BJ (cell line): Measurements from ENCODE around the gene MAPKAP1. TPM values are rescaled to one million over a fixed set of nuclear protein-coding genes. Genes with fewer than 3 reads are reported as not detected.

Experiments used
- CTCF ChIA-PET: fragments of 350-600 bp; formaldehyde crosslinking; extraction: SDS; loops from one replicate; lab custom pipeline; 2021; ENCODE audit warnings: antibody characterized with exemption, inconsistent platforms; lab: Yijun Ruan, JAX
- POLR2A ChIA-PET: fragments of 300-600 bp; sonication (Branson Sonifier 250); formaldehyde crosslinking; extraction: SDS; loops from one replicate; lab custom pipeline; 2021; ENCODE audit warnings: antibody characterized with exemption; lab: Charles Lee
- DNase-seq: peaks from one replicate; pipeline ENCODE4 v3.0.0-alpha.2; 2011; ENCODE audit warnings: low read depth
- H3K27me3 ChIP-seq: 2 replicates; pipeline ENCODE4 v1.6.0; 2011; ENCODE audit warnings: low read length; ENCODE audit not compliant: control insufficient read depth, insufficient read depth
- H3K36me3 ChIP-seq: 2 replicates; pipeline ENCODE4 v1.5.1; 2011; ENCODE audit warnings: low read length; ENCODE audit not compliant: control insufficient read depth, insufficient read depth
- H3K4me3 ChIP-seq: 2 replicates; pipeline ENCODE4 v1.5.1; 2011; ENCODE audit warnings: low read depth, mild to moderate bottlenecking, control low read depth, low read length
- polyA plus RNA-seq: library from polyadenylated mRNA; depleted of rRNA; stranded (reverse); fragments of >200 nt; gene quantifications from 2 replicates; pipeline ENCODE4 v1.2.3, GENCODE V29; 2011
- TF ChIP-seq, protein P1 (sequence below): IDR thresholded peaks from 2 replicates; pipeline ENCODE4 v1.5.1; 2011; ENCODE audit warnings: low read depth, mild to moderate bottlenecking, control low read depth, inconsistent platforms, low read length, moderate library complexity; ENCODE audit not compliant: insufficient read depth

MAPKAP1 gene
- polyA plus RNA-seq, 1 experiment, result 113 TPM

- no peaks in the 10 kb centered on the region for H3K27me3 ChIP-seq
- CTCF ChIA-PET, result interaction anchor here (0.9 to 1.5 kb wide), 3 partner anchors 9 to 343 kb away, joined by 3 to 7 read pairs (median 3); no protein-coding TSS in a partner anchor
- H3K4me3 ChIP-seq, result no peak overlapping the region
- H3K36me3 ChIP-seq, result no peaks in the 10 kb centered on the region
- POLR2A ChIA-PET, result no interaction called here
- no peak for DNase-seq
- TF ChIP-seq, protein P1, sequence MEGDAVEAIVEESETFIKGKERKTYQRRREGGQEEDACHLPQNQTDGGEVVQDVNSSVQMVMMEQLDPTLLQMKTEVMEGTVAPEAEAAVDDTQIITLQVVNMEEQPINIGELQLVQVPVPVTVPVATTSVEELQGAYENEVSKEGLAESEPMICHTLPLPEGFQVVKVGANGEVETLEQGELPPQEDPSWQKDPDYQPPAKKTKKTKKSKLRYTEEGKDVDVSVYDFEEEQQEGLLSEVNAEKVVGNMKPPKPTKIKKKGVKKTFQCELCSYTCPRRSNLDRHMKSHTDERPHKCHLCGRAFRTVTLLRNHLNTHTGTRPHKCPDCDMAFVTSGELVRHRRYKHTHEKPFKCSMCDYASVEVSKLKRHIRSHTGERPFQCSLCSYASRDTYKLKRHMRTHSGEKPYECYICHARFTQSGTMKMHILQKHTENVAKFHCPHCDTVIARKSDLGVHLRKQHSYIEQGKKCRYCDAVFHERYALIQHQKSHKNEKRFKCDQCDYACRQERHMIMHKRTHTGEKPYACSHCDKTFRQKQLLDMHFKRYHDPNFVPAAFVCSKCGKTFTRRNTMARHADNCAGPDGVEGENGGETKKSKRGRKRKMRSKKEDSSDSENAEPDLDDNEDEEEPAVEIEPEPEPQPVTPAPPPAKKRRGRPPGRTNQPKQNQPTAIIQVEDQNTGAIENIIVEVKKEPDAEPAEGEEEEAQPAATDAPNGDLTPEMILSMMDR, result no peak
Observed at GRCh38 chr9:125750627-125751011, 43.6 kb upstream of the MAPKAP1 start.

DNA sequence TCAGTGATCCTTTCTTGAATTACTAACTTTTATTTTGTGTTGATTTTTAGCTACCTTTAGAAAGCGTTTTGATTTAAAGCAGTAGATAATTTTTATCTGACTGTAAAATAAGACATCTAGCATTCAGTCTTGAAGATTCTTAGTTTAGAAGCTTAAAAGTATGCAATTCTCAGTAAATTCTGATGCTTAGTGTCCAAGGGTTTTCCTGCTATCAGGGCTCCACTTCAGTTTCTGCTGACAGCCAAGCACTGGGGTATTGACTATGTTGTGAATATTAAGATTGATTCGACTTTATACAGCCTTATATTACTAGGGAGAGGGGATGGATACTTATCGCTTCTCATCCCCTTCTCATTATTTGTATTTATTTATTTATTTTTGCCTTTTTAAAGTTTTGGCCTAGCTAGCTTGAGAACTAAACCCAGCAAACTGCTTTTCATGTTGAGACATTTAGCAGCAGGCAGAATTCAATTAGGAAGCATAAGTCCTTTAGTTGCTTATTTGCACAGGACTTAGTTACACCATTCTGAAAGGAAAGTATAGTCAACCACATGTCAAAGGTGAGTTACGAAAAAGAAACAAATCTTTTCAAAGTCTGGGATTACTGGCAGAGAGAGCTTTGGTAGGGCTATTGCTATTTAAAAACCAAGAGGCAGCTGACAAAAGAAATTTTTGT, 43.1 kb upstream of the MAPKAP1 start:
- ChIA-PET CTCF (interaction anchor here (0.9 to 1.5 kb wide), 3 partner anchors 10 to 342 kb away, joined by 3 to 7 read pairs (median 3); no protein-coding TSS in a partner anchor), POLR2A (no interaction called here)
- TF ChIP-seq, protein P1, result no peak
- Histone ChIP-seq H3K36me3 (no peaks in the 10 kb centered on the region), H3K4me3 (no peak overlapping the region), H3K27me3 (no peaks in the 10 kb centered on the region)
- no peak for DNase-seq

DNA sequence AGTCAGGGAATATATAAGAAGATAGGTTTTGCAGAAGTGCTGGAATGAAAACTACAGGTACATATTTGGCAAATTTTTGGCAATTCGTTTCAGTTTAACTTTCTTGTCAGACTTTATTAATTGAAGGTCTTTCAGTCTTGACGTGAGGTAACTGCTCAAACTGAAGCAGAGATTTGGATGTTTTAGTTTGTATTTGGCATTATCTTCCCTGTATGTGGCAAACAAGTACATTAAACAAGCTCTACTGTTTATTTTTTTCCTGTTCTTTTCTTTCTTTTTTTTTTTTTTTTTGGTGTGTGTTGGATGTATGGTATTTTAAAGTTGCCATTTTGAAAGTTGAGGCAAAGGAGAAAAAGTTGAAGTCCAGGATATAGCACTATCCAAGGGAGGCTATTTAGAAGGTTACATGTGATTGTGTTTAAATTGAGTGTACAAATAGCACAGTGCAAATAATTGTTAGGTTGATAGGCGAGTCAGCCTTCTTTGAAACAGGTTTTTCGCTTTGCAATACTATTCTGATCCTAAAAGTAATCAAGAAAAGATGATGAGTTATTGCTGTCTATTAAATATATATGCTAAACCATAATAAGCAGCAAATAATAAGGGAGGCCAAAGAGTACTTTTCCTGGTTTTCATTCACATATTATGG, 42.4 kb upstream of the MAPKAP1 start:
- CTCF ChIA-PET, result interaction anchor here (1.5 kb wide), 1 partner anchor 10 kb away, joined by 7 read pairs; no protein-coding TSS in a partner anchor
- DNase-seq, result no peak
- POLR2A ChIA-PET, result interaction anchor here (0.6 kb wide), 1 partner anchor 92 kb away, joined by 5 read pairs; no protein-coding TSS in a partner anchor
- TF ChIP-seq, protein P1, result no peak
- no peaks in the 10 kb centered on the region for H3K27me3 ChIP-seq
- H3K36me3 ChIP-seq, result no peaks in the 10 kb centered on the region
- peak overlapping the region; percentile 89 for H3K4me3 ChIP-seq

DNA sequence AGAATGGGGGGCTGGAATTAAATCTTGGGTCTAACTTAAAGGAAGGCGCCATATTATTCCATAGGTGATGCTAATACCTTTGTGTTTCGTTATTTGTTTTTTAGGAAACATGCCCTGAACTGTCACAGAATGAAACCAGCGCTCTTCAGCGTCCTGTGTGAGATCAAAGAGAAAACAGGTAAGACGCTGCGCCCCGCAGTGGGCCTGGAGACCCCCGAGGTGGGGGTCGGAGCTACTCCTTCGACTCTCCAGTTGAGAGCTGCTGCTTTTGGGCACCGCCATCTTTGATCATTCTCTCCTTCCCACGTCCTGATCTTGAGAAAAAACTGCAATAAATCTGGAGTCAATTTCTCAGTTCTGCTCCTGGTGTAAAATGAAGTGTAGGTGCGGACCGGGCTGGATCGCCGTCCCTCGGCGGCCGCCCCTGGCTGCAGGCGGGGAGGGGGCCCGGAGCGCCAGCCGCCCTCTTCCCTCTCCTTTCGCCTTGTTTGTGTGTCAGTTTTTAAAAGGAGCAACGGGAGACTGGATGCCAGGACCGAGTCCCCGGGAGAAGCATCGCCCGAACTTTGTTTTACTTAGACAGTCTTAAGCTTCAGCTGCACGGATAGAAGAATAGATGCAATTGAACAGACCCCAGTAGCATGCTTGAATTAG, 41.6 kb upstream of the MAPKAP1 start:
- TF ChIP-seq, protein P1, result no peak
- POLR2A ChIA-PET, result interaction anchor here (0.6 kb wide), 2 partner anchors 92 to 108 kb away, joined by 4 to 5 read pairs; no protein-coding TSS in a partner anchor
- no peak for DNase-seq
- Histone ChIP-seq H3K36me3 (no peaks in the 10 kb centered on the region), H3K4me3 (peak overlapping the region; percentile 89), H3K27me3 (no peaks in the 10 kb centered on the region)
- CTCF ChIA-PET, result no interaction called here
